Measurements from ENCODE around the gene NXNL2. TPM values are rescaled to one million over a fixed set of nuclear protein-coding genes. Genes with fewer than 3 reads are reported as not detected.

The NXNL2 gene
- total RNA-seq (0.56 TPM in 1 of 2 replicates, not detected in the other), polyA plus RNA-seq (0.24 and 1.1 TPM in 2 replicates)

GRCh38 chr9:88534456-88535225, at the start of gene NXNL2:
TSS of gene NXNL2 (plus strand) at chr9:88535178. CDS start at chr9:88535435, 257 bp downstream.
- no peaks in the 10 kb centered on the region for H3K4me1 ChIP-seq (ENCODE audit: low read depth)
- H3K36me3 ChIP-seq = no peaks in the 10 kb centered on the region
- H3K4me3 ChIP-seq = peak within 1 kb of the TSS; percentile 39
- TF ChIP-seq, protein P1, sequence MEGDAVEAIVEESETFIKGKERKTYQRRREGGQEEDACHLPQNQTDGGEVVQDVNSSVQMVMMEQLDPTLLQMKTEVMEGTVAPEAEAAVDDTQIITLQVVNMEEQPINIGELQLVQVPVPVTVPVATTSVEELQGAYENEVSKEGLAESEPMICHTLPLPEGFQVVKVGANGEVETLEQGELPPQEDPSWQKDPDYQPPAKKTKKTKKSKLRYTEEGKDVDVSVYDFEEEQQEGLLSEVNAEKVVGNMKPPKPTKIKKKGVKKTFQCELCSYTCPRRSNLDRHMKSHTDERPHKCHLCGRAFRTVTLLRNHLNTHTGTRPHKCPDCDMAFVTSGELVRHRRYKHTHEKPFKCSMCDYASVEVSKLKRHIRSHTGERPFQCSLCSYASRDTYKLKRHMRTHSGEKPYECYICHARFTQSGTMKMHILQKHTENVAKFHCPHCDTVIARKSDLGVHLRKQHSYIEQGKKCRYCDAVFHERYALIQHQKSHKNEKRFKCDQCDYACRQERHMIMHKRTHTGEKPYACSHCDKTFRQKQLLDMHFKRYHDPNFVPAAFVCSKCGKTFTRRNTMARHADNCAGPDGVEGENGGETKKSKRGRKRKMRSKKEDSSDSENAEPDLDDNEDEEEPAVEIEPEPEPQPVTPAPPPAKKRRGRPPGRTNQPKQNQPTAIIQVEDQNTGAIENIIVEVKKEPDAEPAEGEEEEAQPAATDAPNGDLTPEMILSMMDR (IDR thresholded peaks at IDR 0.05; ENCODE audit: low read depth, low read length) = no peak
- no peaks in the 10 kb centered on the region for H3K9me3 ChIP-seq (ENCODE audit: low read depth)
- H3K27me3 ChIP-seq = peaks cover 97% of the 10 kb centered on the region
- H3K27ac ChIP-seq = no peak within 1 kb of the TSS
- peak; percentile 60 to 85 for DNase-seq (ENCODE audit: low read depth in 1 of 2, low spot score in 1 of 2)

DNA sequence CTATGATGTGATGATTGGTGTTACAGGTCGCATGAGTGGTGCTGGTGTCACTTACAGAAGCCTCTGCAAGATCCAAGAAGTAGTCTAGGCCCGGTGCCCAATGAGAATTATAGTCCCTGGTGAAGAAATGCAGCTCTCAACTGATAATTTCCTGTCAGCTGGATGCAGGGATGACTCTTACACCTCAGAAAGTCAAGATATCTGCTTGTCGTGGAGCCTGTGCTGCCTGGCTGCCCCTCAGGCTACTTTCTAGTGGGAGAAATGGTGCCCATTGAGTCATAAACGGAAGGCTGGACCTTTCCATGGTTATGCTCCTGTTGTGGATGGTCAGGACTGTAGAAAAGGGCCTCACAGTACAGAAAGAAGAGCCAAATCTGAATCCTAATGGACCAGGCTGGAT, 46.8 kb upstream of the NXNL2 start:
- Histone ChIP-seq H3K4me3 (no peak overlapping the region), H3K27me3 (no peaks in the 10 kb centered on the region)
- TF ChIP-seq, protein P1 (IDR thresholded peaks at IDR 0.05; ENCODE audit: low read depth, low read length) = no peak

GRCh38 chr9:88494983-88495721, 39.8 kb upstream of the NXNL2 start:
- no peaks in the 10 kb centered on the region for H3K9me3 ChIP-seq (ENCODE audit: low read depth)
- TF ChIP-seq, protein P1 (IDR thresholded peaks at IDR 0.05; ENCODE audit: low read depth, low read length) = no peak
- H3K36me3 ChIP-seq = no peaks in the 10 kb centered on the region
- no peaks in the 10 kb centered on the region for H3K4me1 ChIP-seq (ENCODE audit: low read depth)
- H3K27ac ChIP-seq = no peak overlapping the region
- H3K4me3 ChIP-seq = no peak overlapping the region
- DNase-seq (ENCODE audit: low read depth in 1 of 2, low spot score in 1 of 2) = no peak
- H3K27me3 ChIP-seq = no peaks in the 10 kb centered on the region

More for the DNA sequence above, 46.8 kb upstream of the NXNL2 start:
- Histone ChIP-seq H3K4me1 (ENCODE audit: low read depth) (no peaks in the 10 kb centered on the region), H3K36me3 (no peaks in the 10 kb centered on the region), H3K27ac (no peak overlapping the region), H3K9me3 (ENCODE audit: low read depth) (no peaks in the 10 kb centered on the region)
- no peak for DNase-seq (ENCODE audit: low read depth in 1 of 2, low spot score in 1 of 2)

DNA sequence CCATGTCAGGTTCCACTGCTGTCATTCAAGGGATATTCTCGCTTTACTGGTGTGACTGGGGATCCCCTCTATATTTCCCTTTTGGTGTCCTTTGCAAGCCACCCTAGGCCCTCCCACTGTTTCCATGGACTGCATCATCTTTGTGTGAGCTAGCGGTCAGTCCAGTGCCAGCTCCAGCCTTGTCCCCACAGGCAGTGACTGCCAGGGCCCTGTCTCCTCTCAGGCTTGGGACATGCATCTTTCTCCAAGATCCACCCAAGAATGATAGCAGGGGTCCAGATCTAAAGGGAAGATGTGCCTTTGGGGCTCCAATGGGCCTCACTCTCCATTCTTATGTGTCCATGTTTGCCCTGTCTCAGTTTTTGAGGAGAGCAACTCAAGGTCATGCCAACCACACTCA, 37.8 kb upstream of the NXNL2 start:
- no peaks in the 10 kb centered on the region for H3K9me3 ChIP-seq (ENCODE audit: low read depth)
- no peaks in the 10 kb centered on the region for H3K36me3 ChIP-seq
- no peak overlapping the region for H3K4me3 ChIP-seq
- no peaks in the 10 kb centered on the region for H3K27me3 ChIP-seq
- no peaks in the 10 kb centered on the region for H3K4me1 ChIP-seq (ENCODE audit: low read depth)
- TF ChIP-seq, protein P1 (IDR thresholded peaks at IDR 0.05; ENCODE audit: low read depth, low read length) = no peak
- no peak overlapping the region for H3K27ac ChIP-seq
- no peak for DNase-seq (ENCODE audit: low read depth in 1 of 2, low spot score in 1 of 2)

DNA sequence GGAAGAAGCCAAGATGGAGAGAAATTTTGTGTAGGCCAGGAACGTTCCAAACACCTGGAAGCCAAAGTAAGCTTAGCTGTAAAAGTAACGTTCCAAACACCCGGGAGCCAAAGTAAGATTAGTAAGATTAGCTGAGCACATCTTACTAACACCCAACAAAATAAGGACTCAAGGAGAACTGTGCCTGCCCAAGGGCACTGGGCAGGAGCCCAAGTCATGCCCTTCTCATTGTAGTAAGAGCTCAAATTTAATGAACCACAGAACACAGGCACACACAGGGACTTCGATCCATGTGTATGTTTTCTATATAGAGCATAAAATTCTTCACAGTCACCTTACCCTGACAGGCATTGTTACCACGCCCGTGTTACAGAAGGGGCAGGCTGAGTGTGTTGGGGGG, 36.1 kb upstream of the NXNL2 start:
- TF ChIP-seq, protein P1 (IDR thresholded peaks at IDR 0.05; ENCODE audit: low read depth, low read length) = no peak
- Histone ChIP-seq H3K4me3 (no peak overlapping the region), H3K4me1 (ENCODE audit: low read depth) (no peaks in the 10 kb centered on the region), H3K27me3 (no peaks in the 10 kb centered on the region), H3K27ac (no peak overlapping the region), H3K9me3 (ENCODE audit: low read depth) (no peaks in the 10 kb centered on the region), H3K36me3 (no peaks in the 10 kb centered on the region)
- DNase-seq (ENCODE audit: low read depth in 1 of 2, low spot score in 1 of 2) = no peak

Data from cardiac muscle cell (in vitro differentiated cells and primary cell).